ENCODE results near the gene CFDP1.

The CFDP1 gene

DNA sequence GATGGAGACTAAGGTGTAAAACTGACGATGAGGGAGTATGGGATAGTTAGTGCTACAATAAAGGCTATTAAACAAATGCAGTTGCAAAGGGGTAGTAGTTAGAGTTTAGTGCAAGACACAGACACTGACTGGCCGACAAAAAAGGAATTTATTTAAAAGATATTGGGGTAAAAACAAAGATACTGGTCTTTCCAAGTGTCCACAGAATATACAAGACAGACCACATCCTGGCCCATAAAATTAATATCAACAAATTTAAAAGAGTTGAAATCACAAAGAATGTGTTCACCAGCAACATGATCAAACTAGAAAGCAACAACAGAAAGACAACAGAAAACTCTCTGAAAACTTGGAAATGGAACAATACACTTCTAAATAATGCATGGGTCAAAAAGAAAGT is 54.7 kb downstream of the CFDP1 start:
- Histone ChIP-seq H4K20me1 (ENCODE audit: insufficient read depth, low read length) (no peaks in the 10 kb centered on the region), H3K9me3 (replicated peaks; ENCODE audit: insufficient read depth, low read length) (no peaks in the 10 kb centered on the region), H3K79me2 (ENCODE audit: low read length) (no peaks in the 10 kb centered on the region), H3K4me1 (ENCODE audit: low read length) (peaks cover 14% of the 10 kb centered on the region; the same call in 1 of the 2 replicates), H3K27me3 (replicated peaks; ENCODE audit: insufficient read depth, low read length) (no peaks in the 10 kb centered on the region), H3K27ac (ENCODE audit: low read length) (no peak overlapping the region), H2AFZ (ENCODE audit: low read length) (no peak overlapping the region), H3K4me2 (ENCODE audit: low read depth, low read length) (no peak overlapping the region), H3K4me3 (ENCODE audit: low read length) (no peak overlapping the region), H3K9me2 (replicated peaks; ENCODE audit: insufficient read depth, low read length) (no peaks in the 10 kb centered on the region), H3K36me3 (replicated peaks; ENCODE audit: insufficient read depth, low read length) (no peaks in the 10 kb centered on the region), H3K9ac (ENCODE audit: low read length) (no peak overlapping the region), H3F3A (ENCODE audit: insufficient read depth, low read length) (peaks cover 3% of the 10 kb centered on the region; the same call in 1 of the 2 replicates)
- DNase-seq, result no peak
- TF ChIP-seq EZH2phosphoT487 (IDR thresholded peaks at IDR 0.05; ENCODE audit: low read length) (no peak), EZH2 (optimal IDR thresholded peaks at IDR 0.05; ENCODE audit: low read depth, low read length) (no peak)
- TF ChIP-seq, protein P1, sequence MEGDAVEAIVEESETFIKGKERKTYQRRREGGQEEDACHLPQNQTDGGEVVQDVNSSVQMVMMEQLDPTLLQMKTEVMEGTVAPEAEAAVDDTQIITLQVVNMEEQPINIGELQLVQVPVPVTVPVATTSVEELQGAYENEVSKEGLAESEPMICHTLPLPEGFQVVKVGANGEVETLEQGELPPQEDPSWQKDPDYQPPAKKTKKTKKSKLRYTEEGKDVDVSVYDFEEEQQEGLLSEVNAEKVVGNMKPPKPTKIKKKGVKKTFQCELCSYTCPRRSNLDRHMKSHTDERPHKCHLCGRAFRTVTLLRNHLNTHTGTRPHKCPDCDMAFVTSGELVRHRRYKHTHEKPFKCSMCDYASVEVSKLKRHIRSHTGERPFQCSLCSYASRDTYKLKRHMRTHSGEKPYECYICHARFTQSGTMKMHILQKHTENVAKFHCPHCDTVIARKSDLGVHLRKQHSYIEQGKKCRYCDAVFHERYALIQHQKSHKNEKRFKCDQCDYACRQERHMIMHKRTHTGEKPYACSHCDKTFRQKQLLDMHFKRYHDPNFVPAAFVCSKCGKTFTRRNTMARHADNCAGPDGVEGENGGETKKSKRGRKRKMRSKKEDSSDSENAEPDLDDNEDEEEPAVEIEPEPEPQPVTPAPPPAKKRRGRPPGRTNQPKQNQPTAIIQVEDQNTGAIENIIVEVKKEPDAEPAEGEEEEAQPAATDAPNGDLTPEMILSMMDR (IDR thresholded peaks at IDR 0.05; ENCODE audit: low read length), result no peak

GRCh38 chr16:75377729-75378386 is 55.4 kb downstream of the CFDP1 start:
- DNase-seq, result no peak
- Histone ChIP-seq H4K20me1 (ENCODE audit: insufficient read depth, low read length) (no peaks in the 10 kb centered on the region), H3K9ac (ENCODE audit: low read length) (no peak overlapping the region), H3K27ac (ENCODE audit: low read length) (no peak overlapping the region), H3K79me2 (ENCODE audit: low read length) (no peaks in the 10 kb centered on the region), H3K4me3 (ENCODE audit: low read length) (no peak overlapping the region), H2AFZ (ENCODE audit: low read length) (no peak overlapping the region), H3F3A (ENCODE audit: insufficient read depth, low read length) (peaks cover 3% of the 10 kb centered on the region; the same call in 1 of the 2 replicates), H3K4me2 (ENCODE audit: low read depth, low read length) (no peak overlapping the region), H3K9me2 (replicated peaks; ENCODE audit: insufficient read depth, low read length) (no peaks in the 10 kb centered on the region), H3K27me3 (replicated peaks; ENCODE audit: insufficient read depth, low read length) (no peaks in the 10 kb centered on the region), H3K4me1 (ENCODE audit: low read length) (peaks cover 14% of the 10 kb centered on the region; the same call in 1 of the 2 replicates), H3K36me3 (replicated peaks; ENCODE audit: insufficient read depth, low read length) (no peaks in the 10 kb centered on the region), H3K9me3 (replicated peaks; ENCODE audit: insufficient read depth, low read length) (no peaks in the 10 kb centered on the region)
- TF ChIP-seq EZH2phosphoT487 (IDR thresholded peaks at IDR 0.05; ENCODE audit: low read length) (no peak), EZH2 (optimal IDR thresholded peaks at IDR 0.05; ENCODE audit: low read depth, low read length) (no peak)
- TF ChIP-seq, protein P1 (IDR thresholded peaks at IDR 0.05; ENCODE audit: low read length), result no peak

GRCh38 chr16:75376475-75377161 is 56.7 kb downstream of the CFDP1 start:
- Histone ChIP-seq H3K4me2 (ENCODE audit: low read depth, low read length) (no peak overlapping the region), H3K4me1 (ENCODE audit: low read length) (peaks cover 14% of the 10 kb centered on the region; the same call in 1 of the 2 replicates), H3K27me3 (replicated peaks; ENCODE audit: insufficient read depth, low read length) (no peaks in the 10 kb centered on the region), H4K20me1 (ENCODE audit: insufficient read depth, low read length) (no peaks in the 10 kb centered on the region), H2AFZ (ENCODE audit: low read length) (no peak overlapping the region), H3K9me3 (replicated peaks; ENCODE audit: insufficient read depth, low read length) (no peaks in the 10 kb centered on the region), H3K9ac (ENCODE audit: low read length) (no peak overlapping the region), H3K4me3 (ENCODE audit: low read length) (no peak overlapping the region), H3F3A (ENCODE audit: insufficient read depth, low read length) (peaks cover 3% of the 10 kb centered on the region; the same call in 1 of the 2 replicates), H3K79me2 (ENCODE audit: low read length) (no peaks in the 10 kb centered on the region), H3K36me3 (replicated peaks; ENCODE audit: insufficient read depth, low read length) (no peaks in the 10 kb centered on the region), H3K27ac (ENCODE audit: low read length) (no peak overlapping the region), H3K9me2 (replicated peaks; ENCODE audit: insufficient read depth, low read length) (no peaks in the 10 kb centered on the region)
- no peak for TF ChIP-seq EZH2 (optimal IDR thresholded peaks at IDR 0.05; ENCODE audit: low read depth, low read length)
- TF ChIP-seq EZH2phosphoT487 (IDR thresholded peaks at IDR 0.05; ENCODE audit: low read length), result no peak
- TF ChIP-seq, protein P1 (IDR thresholded peaks at IDR 0.05; ENCODE audit: low read length), result no peak
- no peak for DNase-seq

All from MM.1S (cell line).